ENCODE measurements around the gene RBMS3. TPM values are rescaled to one million over a fixed set of nuclear protein-coding genes. Genes with fewer than 3 reads are reported as not detected.
A peak's percentile ranks its signal among the peaks of the same experiment; 100 is the strongest.

Gene RBMS3
- total RNA-seq, 1 donor from 2014 or later: 33.0 TPM

DNA sequence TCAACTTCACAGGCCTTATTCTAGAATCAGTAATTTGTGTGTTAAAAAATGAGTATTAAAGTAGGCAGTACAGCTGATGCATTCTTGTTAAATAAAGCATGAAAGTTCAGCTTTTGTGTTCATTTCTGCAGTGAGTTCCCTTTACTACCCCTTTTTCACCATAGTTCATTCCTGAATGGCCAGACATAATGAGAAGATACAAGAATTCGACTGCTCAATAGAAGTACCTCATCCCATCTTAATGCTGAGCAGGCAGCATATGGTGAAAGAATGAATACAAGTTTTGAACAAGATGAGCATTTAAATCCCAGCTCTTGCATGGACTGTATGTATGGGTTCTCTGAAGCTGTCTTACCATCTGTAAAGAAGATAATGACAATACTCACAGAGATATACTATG lies 677.9 kb downstream of the RBMS3 start:
- Mint-ChIP-seq H3K36me3 (ENCODE audit: low read depth, unreplicated experiment) (peaks cover 16% of the 10 kb centered on the region), H3K27ac (ENCODE audit: unreplicated experiment) (no peak overlapping the region), H3K9me3 (ENCODE audit: unreplicated experiment) (peaks cover 3% of the 10 kb centered on the region), H3K4me1 (ENCODE audit: low read depth, unreplicated experiment) (no peaks in the 10 kb centered on the region), H3K27me3 (ENCODE audit: low read depth, unreplicated experiment) (no peaks in the 10 kb centered on the region), H3K4me3 (ENCODE audit: unreplicated experiment) (no peak overlapping the region)
- Histone ChIP-seq H4K20me1 (ENCODE audit: insufficient read depth, low read length) (no peaks in the 10 kb centered on the region), H3K27ac (ENCODE audit: low read depth, low read length) (no peak overlapping the region), H3K9ac (ENCODE audit: low read length) (no peak overlapping the region), H3K36me3 (ENCODE audit: insufficient read depth, low read length) (no peaks in the 10 kb centered on the region), H3K4me1 (ENCODE audit: insufficient read depth, low read length) (no peaks in the 10 kb centered on the region), H2AFZ (ENCODE audit: low read depth, low read length) (no peak overlapping the region), H3K27me3 (ENCODE audit: insufficient read depth, low read length) (no peaks in the 10 kb centered on the region), H3K79me2 (ENCODE audit: insufficient read depth, low read length) (no peaks in the 10 kb centered on the region), H3K4me2 (ENCODE audit: low read length) (no peak overlapping the region), H3K4me3 (ENCODE audit: insufficient read depth, low read depth, low read length) (no peak overlapping the region), H3K9me3 (ENCODE audit: insufficient read depth, low read depth, low read length) (no peaks in the 10 kb centered on the region)
- DNase-seq (ENCODE audit: low read depth): peak; percentile 18
- FAIRE-seq: no peak
- TF ChIP-seq EZH2 (IDR thresholded peaks at IDR 0.05; ENCODE audit: insufficient read depth, low read length): no peak
- TF ChIP-seq, protein P1, sequence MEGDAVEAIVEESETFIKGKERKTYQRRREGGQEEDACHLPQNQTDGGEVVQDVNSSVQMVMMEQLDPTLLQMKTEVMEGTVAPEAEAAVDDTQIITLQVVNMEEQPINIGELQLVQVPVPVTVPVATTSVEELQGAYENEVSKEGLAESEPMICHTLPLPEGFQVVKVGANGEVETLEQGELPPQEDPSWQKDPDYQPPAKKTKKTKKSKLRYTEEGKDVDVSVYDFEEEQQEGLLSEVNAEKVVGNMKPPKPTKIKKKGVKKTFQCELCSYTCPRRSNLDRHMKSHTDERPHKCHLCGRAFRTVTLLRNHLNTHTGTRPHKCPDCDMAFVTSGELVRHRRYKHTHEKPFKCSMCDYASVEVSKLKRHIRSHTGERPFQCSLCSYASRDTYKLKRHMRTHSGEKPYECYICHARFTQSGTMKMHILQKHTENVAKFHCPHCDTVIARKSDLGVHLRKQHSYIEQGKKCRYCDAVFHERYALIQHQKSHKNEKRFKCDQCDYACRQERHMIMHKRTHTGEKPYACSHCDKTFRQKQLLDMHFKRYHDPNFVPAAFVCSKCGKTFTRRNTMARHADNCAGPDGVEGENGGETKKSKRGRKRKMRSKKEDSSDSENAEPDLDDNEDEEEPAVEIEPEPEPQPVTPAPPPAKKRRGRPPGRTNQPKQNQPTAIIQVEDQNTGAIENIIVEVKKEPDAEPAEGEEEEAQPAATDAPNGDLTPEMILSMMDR (IDR thresholded peaks at IDR 0.05; ENCODE audit: insufficient read depth, low read depth, low read length): no peak

DNA sequence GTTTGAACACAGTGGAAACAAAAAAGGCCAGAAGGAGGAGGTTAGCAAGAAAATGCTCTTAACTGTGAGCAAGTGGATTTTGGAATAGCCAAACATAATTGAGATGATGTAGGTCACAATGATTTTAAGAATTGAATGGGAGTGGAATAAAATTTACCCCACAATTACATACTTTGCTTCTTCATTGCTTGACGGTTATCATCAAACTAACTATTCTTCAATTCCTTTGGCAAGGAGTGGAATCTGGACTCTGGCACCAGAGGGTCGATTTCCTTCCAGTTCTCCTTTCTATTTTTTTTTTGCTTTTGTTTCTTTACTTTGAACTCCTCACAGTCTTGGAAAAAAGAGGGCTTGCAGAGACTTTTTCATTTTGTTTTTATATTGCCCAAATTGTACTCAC lies 691.0 kb downstream of the RBMS3 start:
- Histone ChIP-seq H4K20me1 (ENCODE audit: insufficient read depth, low read length) (no peaks in the 10 kb centered on the region), H3K79me2 (ENCODE audit: insufficient read depth, low read length) (no peaks in the 10 kb centered on the region), H3K9ac (ENCODE audit: low read length) (no peak overlapping the region), H3K9me3 (ENCODE audit: insufficient read depth, low read depth, low read length) (no peaks in the 10 kb centered on the region), H3K4me2 (ENCODE audit: low read length) (no peak overlapping the region), H2AFZ (ENCODE audit: low read depth, low read length) (no peak overlapping the region), H3K4me3 (ENCODE audit: insufficient read depth, low read depth, low read length) (no peak overlapping the region), H3K36me3 (ENCODE audit: insufficient read depth, low read length) (no peaks in the 10 kb centered on the region), H3K27ac (ENCODE audit: low read depth, low read length) (no peak overlapping the region), H3K4me1 (ENCODE audit: insufficient read depth, low read length) (no peaks in the 10 kb centered on the region), H3K27me3 (ENCODE audit: insufficient read depth, low read length) (no peaks in the 10 kb centered on the region)
- peak; percentile 37 for FAIRE-seq
- Mint-ChIP-seq H3K27me3 (ENCODE audit: low read depth, unreplicated experiment) (no peaks in the 10 kb centered on the region), H3K9me3 (ENCODE audit: unreplicated experiment) (peaks cover 2% of the 10 kb centered on the region), H3K36me3 (ENCODE audit: low read depth, unreplicated experiment) (peaks cover 3% of the 10 kb centered on the region), H3K4me1 (ENCODE audit: low read depth, unreplicated experiment) (peaks cover 32% of the 10 kb centered on the region), H3K27ac (ENCODE audit: unreplicated experiment) (peak overlapping the region; percentile 60), H3K4me3 (ENCODE audit: unreplicated experiment) (no peak overlapping the region)
- TF ChIP-seq, protein P1 (IDR thresholded peaks at IDR 0.05; ENCODE audit: insufficient read depth, low read depth, low read length): no peak
- no peak for TF ChIP-seq EZH2 (IDR thresholded peaks at IDR 0.05; ENCODE audit: insufficient read depth, low read length)
- DNase-seq (ENCODE audit: low read depth): no peak

DNA sequence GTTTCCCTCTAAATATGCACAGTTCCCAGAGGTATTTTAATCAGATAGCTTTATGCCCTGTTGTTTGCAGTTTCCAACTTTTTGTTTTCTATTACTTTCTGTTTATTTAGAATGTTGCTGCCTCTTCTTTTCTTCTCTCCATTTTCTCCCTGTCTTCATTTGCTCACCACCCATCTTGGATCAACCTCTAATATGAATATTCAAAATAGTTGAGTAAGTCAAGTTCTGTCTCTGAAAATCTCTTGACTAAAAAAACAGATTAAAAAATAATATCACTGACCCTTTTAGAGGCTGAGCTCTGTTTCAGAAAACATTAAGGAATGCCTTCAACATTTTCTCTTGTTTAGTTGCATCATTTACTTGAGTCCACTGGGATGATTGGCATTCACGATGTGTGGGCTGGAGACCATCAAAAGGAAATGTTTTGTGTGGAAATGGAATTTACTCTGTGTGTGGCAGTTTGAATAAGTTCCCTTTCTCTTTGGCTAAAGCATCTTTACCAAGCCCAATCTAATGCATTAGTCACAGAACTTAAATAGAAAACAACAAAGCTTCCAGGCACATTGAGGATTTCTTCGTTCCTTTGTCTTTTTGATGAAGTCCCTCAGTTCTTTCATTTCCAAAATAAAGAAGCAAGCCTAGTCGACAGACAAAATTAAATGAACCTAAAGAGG lies 691.6 kb downstream of the RBMS3 start:
- H3K4me3 ChIP-seq (ENCODE audit: insufficient read depth, low read depth, low read length): no peak overlapping the region
- peak overlapping the region; percentile 31 for H3K4me2 ChIP-seq (ENCODE audit: low read length)
- no peaks in the 10 kb centered on the region for H3K79me2 ChIP-seq (ENCODE audit: insufficient read depth, low read length)
- Mint-ChIP-seq H3K9me3 (ENCODE audit: unreplicated experiment) (peaks cover 2% of the 10 kb centered on the region), H3K27me3 (ENCODE audit: low read depth, unreplicated experiment) (no peaks in the 10 kb centered on the region), H3K36me3 (ENCODE audit: low read depth, unreplicated experiment) (peaks cover 3% of the 10 kb centered on the region), H3K4me3 (ENCODE audit: unreplicated experiment) (no peak overlapping the region), H3K27ac (ENCODE audit: unreplicated experiment) (peak overlapping the region; percentile 80), H3K4me1 (ENCODE audit: low read depth, unreplicated experiment) (peaks cover 32% of the 10 kb centered on the region)
- H2AFZ ChIP-seq (ENCODE audit: low read depth, low read length): no peak overlapping the region
- no peaks in the 10 kb centered on the region for H4K20me1 ChIP-seq (ENCODE audit: insufficient read depth, low read length)
- peak; percentile 87 for DNase-seq (ENCODE audit: low read depth)
- no peaks in the 10 kb centered on the region for H3K27me3 ChIP-seq (ENCODE audit: insufficient read depth, low read length)
- no peak overlapping the region for H3K9ac ChIP-seq (ENCODE audit: low read length)
- no peaks in the 10 kb centered on the region for H3K36me3 ChIP-seq (ENCODE audit: insufficient read depth, low read length)
- no peaks in the 10 kb centered on the region for H3K4me1 ChIP-seq (ENCODE audit: insufficient read depth, low read length)
- H3K27ac ChIP-seq (ENCODE audit: low read depth, low read length): no peak overlapping the region
- no peaks in the 10 kb centered on the region for H3K9me3 ChIP-seq (ENCODE audit: insufficient read depth, low read depth, low read length)
- TF ChIP-seq EZH2 (IDR thresholded peaks at IDR 0.05; ENCODE audit: insufficient read depth, low read length): no peak
- TF ChIP-seq, protein P1 (IDR thresholded peaks at IDR 0.05; ENCODE audit: insufficient read depth, low read depth, low read length): no peak
- FAIRE-seq: peak; percentile 88
